Ovary (tissue), 3 donors: ENCODE data around the gene CGGBP1.

ENCODE experiments used
- EP300 ChIP-seq: sonication (generic); formaldehyde crosslinking; IDR thresholded peaks from one replicate; pipeline ENCODE4 v1.6.1; 2017; ENCODE audit warnings: antibody characterized with exemption
- POLR2A ChIP-seq: fragments of 450-650 bp; IDR thresholded peaks from one replicate; pipeline ENCODE4 v1.6.1; 2017; ENCODE audit warnings: antibody characterized with exemption, mild to moderate bottlenecking, moderate library complexity
- TF ChIP-seq, protein P1 (sequence below), 3 donors: fragments of 450-650 bp in 2 of 3; fragments of 200-600 bp in 1 of 3; IDR thresholded peaks; one replicate each; pipeline versions ENCODE4 v1.5.1 to v1.8.0; 2016 to 2022; ENCODE audit warnings: antibody characterized with exemption in 3 of 3, mild to moderate bottlenecking in 1 of 3
- donor health status: DM: no; HTN: no; CAD: no.

GRCh38 chr3:88078932-88079331, 20.1 kb upstream of the CGGBP1 start:
- no peak for TF ChIP-seq POLR2A
- TF ChIP-seq, protein P1, sequence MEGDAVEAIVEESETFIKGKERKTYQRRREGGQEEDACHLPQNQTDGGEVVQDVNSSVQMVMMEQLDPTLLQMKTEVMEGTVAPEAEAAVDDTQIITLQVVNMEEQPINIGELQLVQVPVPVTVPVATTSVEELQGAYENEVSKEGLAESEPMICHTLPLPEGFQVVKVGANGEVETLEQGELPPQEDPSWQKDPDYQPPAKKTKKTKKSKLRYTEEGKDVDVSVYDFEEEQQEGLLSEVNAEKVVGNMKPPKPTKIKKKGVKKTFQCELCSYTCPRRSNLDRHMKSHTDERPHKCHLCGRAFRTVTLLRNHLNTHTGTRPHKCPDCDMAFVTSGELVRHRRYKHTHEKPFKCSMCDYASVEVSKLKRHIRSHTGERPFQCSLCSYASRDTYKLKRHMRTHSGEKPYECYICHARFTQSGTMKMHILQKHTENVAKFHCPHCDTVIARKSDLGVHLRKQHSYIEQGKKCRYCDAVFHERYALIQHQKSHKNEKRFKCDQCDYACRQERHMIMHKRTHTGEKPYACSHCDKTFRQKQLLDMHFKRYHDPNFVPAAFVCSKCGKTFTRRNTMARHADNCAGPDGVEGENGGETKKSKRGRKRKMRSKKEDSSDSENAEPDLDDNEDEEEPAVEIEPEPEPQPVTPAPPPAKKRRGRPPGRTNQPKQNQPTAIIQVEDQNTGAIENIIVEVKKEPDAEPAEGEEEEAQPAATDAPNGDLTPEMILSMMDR (IDR thresholded peaks at IDR 0.05) = no peak
- TF ChIP-seq EP300 = no peak
